Breast epithelium (tissue), 4 donors: Measurements from ENCODE around the gene ANKRD26. TPM values are rescaled to one million over a fixed set of nuclear protein-coding genes. Genes with fewer than 3 reads are reported as not detected.

Source experiments
- DNase-seq, 2 donors: peaks; one replicate each; pipeline ENCODE4 v3.0.0-alpha.2; 2019; ENCODE audit warnings: low spot score in 2 of 2
- H3K27ac ChIP-seq, 2 donors: fragments of 200-600 bp; sonication (generic) in 1 of 2; one replicate each; pipeline ENCODE4 v1.5.1; 2016 to 2019; ENCODE audit warnings: mild to moderate bottlenecking in 1 of 2
- H3K27me3 ChIP-seq, 2 donors: fragments of 200-600 bp; sonication (generic) in 1 of 2; one replicate each; pipeline versions ENCODE4 v1.5.1 to v1.6.0; 2017 to 2019; ENCODE audit warnings: control low read depth in 1 of 2, mild to moderate bottlenecking in 1 of 2
- H3K36me3 ChIP-seq: fragments of 200-600 bp; one replicate; pipeline ENCODE4 v1.5.1; 2019
- H3K4me1 ChIP-seq, 2 donors: fragments of 200-600 bp; sonication (generic); one replicate each; pipeline ENCODE4 v1.5.1; 2016 to 2019; ENCODE audit warnings: control low read depth in 1 of 2
- H3K4me3 ChIP-seq, 3 donors: fragments of 200-600 bp; sonication (generic); 1 replicate in 2 of 3; 2 replicates in 1 of 3; pipeline ENCODE4 v1.5.1; 2016 to 2019; ENCODE audit warnings: mild to moderate bottlenecking in 3 of 3, moderate library complexity in 2 of 3
- H3K9me3 ChIP-seq, 2 donors: fragments of 200-600 bp; sonication (generic) in 1 of 2; one replicate each; pipeline ENCODE4 v1.5.1; 2016 to 2019; ENCODE audit warnings: control low read depth in 1 of 2
- POLR2A ChIP-seq: fragments of 450-650 bp; IDR thresholded peaks from one replicate; pipeline ENCODE4 v1.6.1; 2016; ENCODE audit warnings: antibody characterized with exemption, mild to moderate bottlenecking, moderate library complexity
- POLR2AphosphoS5 ChIP-seq, 3 donors: sonication (generic); formaldehyde crosslinking; IDR thresholded peaks; one replicate each; pipeline ENCODE4 v1.6.1; 2017; ENCODE audit warnings: antibody characterized with exemption in 3 of 3
- intact Hi-C: fragments of 100-400 bp; cut with DNase I; formaldehyde crosslinking; loops from one replicate; pipeline ENCODE4 v1.15.1; 2023; ENCODE audit warnings: low total_unique reads
- total RNA-seq, 3 donors: library from RNA; depleted of rRNA; stranded (reverse); fragments of >200 nt; gene quantifications; one replicate each; pipeline ENCODE4 v1.1.0, GENCODE V29; 2016
- TF ChIP-seq, protein P1 (sequence below), 3 donors: fragments of 450-650 bp; IDR thresholded peaks; one replicate each; pipeline ENCODE4 v1.5.1; 2016 to 2017; ENCODE audit warnings: antibody characterized with exemption in 3 of 3, mild to moderate bottlenecking in 3 of 3, moderate library complexity in 3 of 3

Gene ANKRD26
- 10 to 100 TPM in 2 of 3 donors, 1 to 10 TPM in 1; 8.3 to 14.6 (median 13.4) TPM for total RNA-seq

DNA sequence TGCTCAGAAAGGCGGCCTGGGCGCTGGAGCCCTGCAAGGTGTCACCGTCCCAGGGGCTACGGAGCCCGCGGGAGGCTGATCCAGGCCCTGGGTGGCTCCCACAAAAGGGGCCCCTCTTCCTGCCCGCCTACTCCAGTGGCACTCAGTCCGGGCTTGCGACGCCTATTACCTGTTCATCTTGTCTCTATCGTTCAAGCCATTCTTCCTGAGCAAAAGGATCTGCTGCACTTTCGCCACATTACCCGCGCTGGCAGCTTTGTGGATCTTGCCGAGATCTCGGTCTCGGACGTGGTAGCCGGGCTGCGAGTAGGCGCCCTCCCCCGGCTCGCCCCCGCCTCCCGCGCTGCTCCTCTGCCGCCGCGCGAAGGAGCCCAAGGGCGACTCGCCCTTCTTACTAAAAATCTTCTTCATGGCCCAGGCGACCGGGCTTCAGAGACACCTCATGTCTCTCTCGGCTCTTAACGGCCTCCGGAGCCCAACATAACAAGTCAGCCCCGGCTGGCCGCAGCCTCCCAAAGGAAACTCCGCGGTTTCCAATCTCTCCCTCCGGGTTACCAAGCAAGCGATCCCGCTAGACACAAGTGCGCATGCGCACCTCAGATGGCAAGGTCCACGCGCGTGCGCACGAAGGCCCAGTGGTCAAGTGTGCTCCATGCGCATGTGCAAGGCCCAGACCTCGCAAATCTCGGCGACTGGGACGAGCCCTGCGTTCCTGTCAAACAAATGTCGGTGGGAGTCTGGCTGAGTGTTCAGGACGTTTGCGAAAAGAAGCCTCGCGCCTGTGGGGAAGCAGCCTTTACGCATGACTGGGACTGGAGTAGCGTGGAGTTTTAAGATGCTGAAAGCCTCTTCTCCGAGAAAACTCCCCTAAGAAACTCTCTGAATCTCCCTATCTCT lies at the start of gene ANKRD26:
TSS of gene ANKRD26 (minus strand) at position 579 of the 897 bp plus-strand sequence. CDS start at position 411, 168 bp downstream.
- intact Hi-C loops, result no loop called here
- peak; percentile 94 to 96 for DNase-seq
- Histone ChIP-seq H3K4me3 (peak within 1 kb of the TSS; percentile 68 to 92 (median 69)), H3K4me1 (no peaks in the 10 kb centered on the region), H3K27ac (peak within 1 kb of the TSS; percentile 90 to 94), H3K36me3 (no peaks in the 10 kb centered on the region), H3K9me3 (no peaks in the 10 kb centered on the region), H3K27me3 (no peaks in the 10 kb centered on the region)
- peak; percentile 20 to 74 (median 34) for TF ChIP-seq POLR2AphosphoS5 (IDR thresholded peaks at IDR 0.05)
- TF ChIP-seq, protein P1, sequence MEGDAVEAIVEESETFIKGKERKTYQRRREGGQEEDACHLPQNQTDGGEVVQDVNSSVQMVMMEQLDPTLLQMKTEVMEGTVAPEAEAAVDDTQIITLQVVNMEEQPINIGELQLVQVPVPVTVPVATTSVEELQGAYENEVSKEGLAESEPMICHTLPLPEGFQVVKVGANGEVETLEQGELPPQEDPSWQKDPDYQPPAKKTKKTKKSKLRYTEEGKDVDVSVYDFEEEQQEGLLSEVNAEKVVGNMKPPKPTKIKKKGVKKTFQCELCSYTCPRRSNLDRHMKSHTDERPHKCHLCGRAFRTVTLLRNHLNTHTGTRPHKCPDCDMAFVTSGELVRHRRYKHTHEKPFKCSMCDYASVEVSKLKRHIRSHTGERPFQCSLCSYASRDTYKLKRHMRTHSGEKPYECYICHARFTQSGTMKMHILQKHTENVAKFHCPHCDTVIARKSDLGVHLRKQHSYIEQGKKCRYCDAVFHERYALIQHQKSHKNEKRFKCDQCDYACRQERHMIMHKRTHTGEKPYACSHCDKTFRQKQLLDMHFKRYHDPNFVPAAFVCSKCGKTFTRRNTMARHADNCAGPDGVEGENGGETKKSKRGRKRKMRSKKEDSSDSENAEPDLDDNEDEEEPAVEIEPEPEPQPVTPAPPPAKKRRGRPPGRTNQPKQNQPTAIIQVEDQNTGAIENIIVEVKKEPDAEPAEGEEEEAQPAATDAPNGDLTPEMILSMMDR (IDR thresholded peaks at IDR 0.05), result no peak

DNA sequence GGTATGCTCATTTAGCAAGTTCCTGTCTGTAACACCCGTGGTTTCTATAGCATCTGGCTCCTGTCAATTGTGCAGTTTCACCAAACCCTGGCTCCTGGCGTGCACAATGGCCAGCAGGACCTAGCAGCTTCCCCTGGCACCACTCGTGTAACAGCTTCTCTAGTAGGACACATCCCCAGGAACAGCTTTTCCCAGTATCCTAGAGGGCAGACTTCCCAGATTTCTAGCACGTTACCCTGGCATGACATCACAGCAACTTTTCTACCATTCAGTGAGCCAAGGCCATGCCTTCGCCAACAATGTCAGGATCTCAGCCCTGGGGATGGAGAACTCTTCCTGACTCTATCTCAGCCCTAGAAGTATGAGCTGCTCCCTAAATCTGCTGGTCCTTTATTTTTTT lies 47.4 kb upstream of the ANKRD26 start:
- TF ChIP-seq, protein P1 (IDR thresholded peaks at IDR 0.05), result no peak
- TF ChIP-seq POLR2A, result no peak
- no peak for TF ChIP-seq POLR2AphosphoS5 (IDR thresholded peaks at IDR 0.05)
- Histone ChIP-seq H3K27me3 (no peaks in the 10 kb centered on the region), H3K4me1 (peaks cover 0 to 8% of the 10 kb centered on the region in 2 donors), H3K36me3 (peaks cover 6% of the 10 kb centered on the region), H3K9me3 (no peaks in the 10 kb centered on the region), H3K27ac (no peak overlapping the region), H3K4me3 (no peak overlapping the region)
- intact Hi-C loops, result no loop called here
- no peak for DNase-seq

DNA sequence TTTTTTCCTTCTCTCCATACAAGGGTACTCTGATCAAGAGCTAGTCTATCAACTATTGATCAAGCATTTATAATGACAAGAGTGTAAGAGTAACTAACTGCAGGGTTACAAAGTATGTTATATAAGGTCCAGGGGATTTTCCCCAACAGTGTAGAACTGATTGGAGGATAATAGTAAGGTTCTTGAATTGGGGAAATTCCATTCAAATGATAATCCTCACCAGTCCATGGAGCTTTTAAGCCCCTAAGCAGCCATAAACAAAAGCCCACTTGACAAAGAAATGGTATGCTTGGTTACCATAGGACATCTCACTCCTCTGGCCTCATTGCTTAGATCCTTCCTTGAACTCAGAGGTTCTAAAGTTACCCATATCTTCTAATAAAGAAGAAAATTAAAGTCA lies 45.6 kb upstream of the ANKRD26 start:
- Histone ChIP-seq H3K27ac (no peak overlapping the region), H3K4me3 (no peak overlapping the region), H3K36me3 (peaks cover 6% of the 10 kb centered on the region), H3K27me3 (no peaks in the 10 kb centered on the region), H3K9me3 (no peaks in the 10 kb centered on the region), H3K4me1 (no peaks in the 10 kb centered on the region)
- TF ChIP-seq, protein P1 (IDR thresholded peaks at IDR 0.05), result no peak
- TF ChIP-seq POLR2AphosphoS5 (IDR thresholded peaks at IDR 0.05) (no peak), POLR2A (no peak)
- intact Hi-C loops, result no loop called here
- no peak for DNase-seq

DNA sequence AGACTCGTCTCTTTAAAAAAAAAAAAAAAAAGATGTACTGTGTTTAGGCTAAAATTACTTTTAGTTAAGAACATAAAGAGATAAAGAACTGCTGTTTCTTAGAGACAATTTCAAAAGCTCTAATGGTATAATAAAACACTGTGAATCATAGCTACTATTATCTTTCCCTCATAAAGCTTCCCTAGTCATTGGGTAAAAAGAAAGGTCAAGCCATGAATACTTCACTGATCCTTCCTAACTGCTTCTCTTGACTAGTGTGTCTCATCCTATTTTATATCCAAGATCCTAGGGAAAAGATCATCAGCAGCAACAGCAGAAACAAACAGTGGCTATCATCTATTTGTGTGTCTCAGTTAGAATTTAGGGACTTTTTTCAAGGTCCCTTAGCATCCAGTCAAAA lies 43.4 kb upstream of the ANKRD26 start:
- H3K4me3 ChIP-seq, result no peak overlapping the region
- H3K27me3 ChIP-seq, result no peaks in the 10 kb centered on the region
- H3K27ac ChIP-seq, result no peak overlapping the region
- peaks cover 6% of the 10 kb centered on the region for H3K36me3 ChIP-seq
- no peak for DNase-seq
- H3K4me1 ChIP-seq, result no peaks in the 10 kb centered on the region
- TF ChIP-seq POLR2A (no peak), POLR2AphosphoS5 (IDR thresholded peaks at IDR 0.05) (no peak)
- TF ChIP-seq, protein P1 (IDR thresholded peaks at IDR 0.05), result no peak
- intact Hi-C loops, result no loop called here
- no peaks in the 10 kb centered on the region for H3K9me3 ChIP-seq

DNA sequence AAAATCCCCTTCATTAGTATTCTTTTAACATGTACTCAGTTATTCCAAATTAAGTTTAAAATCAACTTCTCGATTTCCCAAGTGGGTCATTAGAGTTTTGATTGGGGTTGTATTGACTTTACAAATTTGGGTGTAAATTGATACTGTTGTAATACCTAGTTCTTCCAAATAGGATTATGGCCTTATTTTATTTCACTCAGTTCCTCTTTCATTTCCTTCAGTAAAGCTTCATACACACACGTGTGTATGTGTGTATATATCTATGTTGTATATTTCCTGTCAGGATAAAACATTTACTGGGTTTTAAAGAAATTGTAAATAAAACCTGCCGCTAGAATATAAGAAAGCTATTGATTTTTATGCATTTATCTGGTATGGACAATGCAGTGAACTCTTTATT lies 38.0 kb upstream of the ANKRD26 start:
- Histone ChIP-seq H3K4me1 (no peaks in the 10 kb centered on the region), H3K9me3 (no peaks in the 10 kb centered on the region), H3K36me3 (no peaks in the 10 kb centered on the region), H3K27me3 (no peaks in the 10 kb centered on the region), H3K27ac (no peak overlapping the region), H3K4me3 (no peak overlapping the region)
- intact Hi-C loops, result loop anchor here (10.0 kb wide), 1 partner anchor 87 kb away; no protein-coding TSS in a partner anchor
- no peak for DNase-seq
- no peak for TF ChIP-seq POLR2AphosphoS5 (IDR thresholded peaks at IDR 0.05)
- no peak for TF ChIP-seq POLR2A
- TF ChIP-seq, protein P1 (IDR thresholded peaks at IDR 0.05), result no peak
